GM21619 (cell line): ENCODE measurements around the gene RSPH3.

Experiments used
- ATAC-seq: cut with Tn5 transposase; IDR thresholded peaks from one replicate; pipeline ENCODE4 v1.9.1; 2021; ENCODE audit not compliant: unreplicated experiment

The RSPH3 gene

DNA sequence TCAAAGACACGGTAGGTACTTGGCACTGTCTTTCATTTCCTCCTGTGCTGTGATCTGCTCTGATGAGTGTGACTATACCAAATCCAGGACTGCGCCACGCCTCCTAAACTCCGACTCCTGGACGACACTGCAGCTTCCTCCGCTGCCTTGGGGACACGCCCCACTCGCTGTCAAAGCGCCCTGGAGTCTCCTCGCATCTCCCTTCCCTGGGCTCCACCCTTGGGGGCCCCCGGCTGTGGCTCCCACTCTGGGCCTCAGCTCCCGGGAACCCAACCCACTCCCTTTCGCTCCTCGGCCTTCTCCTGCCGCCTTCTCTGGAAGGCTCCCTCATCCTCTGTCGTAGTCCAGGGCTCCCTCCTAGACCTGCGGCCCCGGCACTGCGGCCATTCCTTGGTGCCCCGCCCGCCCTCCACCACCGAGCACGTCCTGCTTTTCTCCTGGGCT, 61.2 kb downstream of the RSPH3 start:
- no peak for ATAC-seq

DNA sequence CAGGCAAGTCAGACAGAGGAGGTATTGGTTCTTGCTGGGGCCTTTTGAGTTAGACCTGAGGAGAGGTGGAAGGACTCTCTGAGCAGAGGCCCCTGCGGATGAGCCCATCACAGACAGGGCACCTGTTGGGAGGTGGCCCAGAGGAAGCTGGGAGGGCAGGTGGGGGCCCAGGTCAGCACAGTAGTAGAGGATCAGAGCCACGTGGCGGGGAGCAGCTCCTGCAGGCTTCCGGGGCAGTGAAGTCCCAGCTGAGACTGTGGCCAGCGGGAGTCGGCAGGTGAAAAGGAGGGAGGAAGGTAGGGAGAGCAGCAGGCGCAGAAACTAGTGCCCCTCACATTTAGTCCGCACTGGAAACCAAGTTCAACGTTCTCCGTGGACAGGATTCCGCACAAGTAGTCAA, 61.8 kb downstream of the RSPH3 start:
- ATAC-seq: no peak

DNA sequence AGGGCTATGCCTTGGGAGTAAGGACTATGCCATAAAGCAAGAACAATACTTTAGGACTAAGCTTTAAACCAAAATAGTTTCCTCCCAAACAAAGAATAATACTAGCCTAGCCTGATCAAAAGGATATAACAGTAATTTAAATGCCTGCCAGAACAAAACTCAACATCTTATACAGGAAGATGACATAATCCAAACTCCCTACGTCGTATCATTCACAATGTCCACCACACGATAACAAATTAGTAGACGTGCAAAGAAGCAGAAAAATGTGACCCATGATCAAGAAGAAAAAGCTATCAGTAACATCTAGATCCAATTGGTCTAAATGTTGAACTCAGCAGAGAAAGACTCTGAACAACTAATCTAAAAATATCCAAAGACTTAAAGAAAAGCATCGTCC, 65.8 kb downstream of the RSPH3 start:
- ATAC-seq: no peak

DNA sequence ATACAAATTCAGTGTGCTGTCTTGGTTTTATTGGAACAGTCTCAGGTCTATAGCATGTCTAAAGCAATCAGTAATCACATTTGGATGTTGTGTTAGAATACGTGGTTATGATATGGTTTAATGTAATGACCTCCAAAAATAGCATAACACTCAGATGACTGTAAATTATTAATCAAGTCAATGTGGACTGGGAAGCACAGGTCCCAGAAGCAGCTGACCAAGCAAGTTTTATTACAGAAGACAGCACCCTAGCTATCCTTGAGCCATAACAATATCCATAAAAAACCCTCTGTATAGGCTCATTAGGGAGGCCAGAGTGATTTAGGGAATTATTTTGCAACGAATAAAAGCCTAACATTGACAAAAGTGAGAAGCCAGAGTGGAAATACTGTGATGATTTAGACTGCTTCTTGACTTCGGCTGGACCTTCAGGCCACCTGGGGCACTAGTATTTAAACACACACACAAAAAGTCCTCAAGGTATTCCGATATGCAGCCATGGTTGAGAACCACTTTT, 66.9 kb downstream of the RSPH3 start:
- no peak for ATAC-seq

DNA sequence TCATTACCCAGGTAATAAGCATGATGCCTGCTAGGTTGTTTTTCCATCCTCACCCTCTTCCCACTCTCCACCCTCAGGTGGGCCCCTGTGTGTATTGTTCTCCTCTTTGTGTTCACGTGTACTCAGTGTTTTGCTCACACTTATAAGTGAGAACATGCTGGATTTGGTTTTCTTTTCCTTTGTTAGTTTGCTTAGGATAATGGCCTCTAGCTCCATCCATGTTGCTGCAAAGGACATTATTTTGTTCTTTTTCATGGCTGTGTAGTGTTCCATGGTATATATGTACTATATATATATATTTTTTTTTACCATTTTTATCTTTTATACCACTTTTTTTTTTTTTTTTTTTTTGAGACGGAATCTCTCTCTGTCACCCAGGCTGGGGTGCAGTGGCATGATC, 71.9 kb downstream of the RSPH3 start:
- ATAC-seq: no peak

DNA sequence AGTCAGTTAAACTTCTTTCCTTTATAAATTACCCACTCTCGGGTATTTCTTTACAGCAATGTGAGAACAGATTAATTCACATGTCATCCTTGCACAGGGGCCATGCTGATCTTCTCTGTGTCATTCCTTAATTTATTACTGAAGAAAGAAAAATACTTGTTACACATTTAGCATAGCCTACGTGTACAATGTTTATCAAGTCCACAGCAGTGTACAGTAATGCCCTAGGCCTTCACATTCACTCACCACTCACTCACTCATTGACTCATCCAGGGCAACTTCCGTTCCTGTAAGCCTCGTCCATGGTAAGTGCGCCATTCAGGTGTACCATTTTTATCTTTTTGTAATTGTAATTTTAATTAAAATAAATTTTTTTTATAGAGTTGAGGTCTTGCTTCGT, 73.6 kb downstream of the RSPH3 start:
- no peak for ATAC-seq

DNA sequence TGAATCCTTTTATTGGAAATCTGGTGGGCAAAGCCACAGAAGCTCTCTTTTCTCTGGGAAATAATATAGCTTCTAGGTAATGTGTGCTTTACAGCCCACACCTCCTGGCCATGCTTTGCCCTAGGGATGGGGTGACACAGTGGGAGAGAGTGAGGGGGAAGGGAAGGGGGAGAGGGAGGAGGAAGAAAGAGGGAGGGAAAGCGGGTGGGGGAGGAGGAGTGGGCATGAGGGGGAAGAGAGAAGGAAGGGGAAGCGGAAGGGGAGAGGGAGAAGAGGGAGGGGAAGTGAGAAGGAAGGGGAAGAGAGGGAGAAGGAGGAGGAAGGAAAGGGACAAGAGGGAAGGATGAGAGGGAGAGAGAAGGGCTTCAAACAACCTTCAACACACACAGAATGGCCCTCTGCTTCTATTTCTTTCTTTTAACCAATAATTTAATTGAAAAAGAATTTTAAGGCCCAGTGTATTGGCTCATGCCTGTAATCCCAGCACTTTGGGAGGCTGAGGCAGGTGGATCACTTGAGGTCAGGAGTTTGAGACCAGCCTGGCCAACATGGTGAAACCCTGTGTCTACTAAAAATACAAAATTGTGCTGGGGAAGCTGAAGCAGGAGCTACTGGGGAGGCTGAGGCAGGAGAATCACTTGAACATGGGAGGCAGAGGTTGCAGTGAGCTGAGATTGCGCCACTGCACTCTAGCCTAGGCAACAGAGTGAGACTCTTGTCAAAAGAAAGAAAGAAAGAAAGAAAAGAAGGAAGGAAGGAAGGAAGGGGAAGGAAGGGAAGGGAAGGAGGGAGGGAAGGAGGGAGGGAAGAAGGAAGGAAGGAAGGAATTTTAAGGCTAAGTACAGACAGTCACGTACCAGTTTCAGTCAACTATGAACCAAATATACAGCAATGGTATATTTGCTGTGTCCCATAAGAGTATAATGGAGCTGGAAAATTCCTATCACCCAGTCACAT, 75.2 kb downstream of the RSPH3 start:
- ATAC-seq: no peak

DNA sequence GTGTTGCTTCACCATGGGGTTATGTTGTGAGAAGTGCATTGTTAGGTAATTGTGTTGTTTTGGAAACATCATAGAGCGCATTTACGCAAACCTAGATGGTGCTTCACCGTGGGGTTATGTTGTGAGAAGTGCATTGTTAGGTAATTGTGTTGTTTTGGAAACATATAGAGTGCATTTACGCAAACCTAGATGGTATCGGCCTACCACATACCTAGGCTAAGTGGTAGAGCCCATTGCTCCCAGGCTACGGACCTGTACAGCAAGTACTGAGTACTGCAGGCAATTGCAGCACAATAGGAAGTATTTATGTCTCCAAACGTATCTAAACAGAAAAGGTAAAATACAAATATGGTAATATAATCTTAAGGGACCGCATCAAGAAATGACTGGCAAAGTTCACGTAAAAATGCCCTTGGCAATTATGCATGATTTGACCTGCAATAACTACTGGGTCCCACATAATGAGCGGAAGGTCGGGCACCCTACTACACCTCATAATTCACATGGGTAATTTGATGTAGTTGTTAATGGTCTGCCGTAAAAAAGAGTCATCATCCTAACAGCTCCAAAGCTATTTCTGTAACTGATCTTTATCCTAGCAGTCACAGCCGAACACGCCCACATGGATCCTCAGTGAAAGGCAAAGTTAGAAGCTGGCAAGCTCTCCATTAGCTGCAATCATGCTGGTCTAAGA, 76.0 kb downstream of the RSPH3 start:
- ATAC-seq: no peak
